C1 segment of cervical spinal cord (tissue), 14 donors: ENCODE data around the gene ITGAE.

Experiments used
- DNase-seq, 14 donors: peaks; one replicate each; lab custom pipeline; 2025; lab: John Stamatoyannopoulos, UW

Gene ITGAE

DNA sequence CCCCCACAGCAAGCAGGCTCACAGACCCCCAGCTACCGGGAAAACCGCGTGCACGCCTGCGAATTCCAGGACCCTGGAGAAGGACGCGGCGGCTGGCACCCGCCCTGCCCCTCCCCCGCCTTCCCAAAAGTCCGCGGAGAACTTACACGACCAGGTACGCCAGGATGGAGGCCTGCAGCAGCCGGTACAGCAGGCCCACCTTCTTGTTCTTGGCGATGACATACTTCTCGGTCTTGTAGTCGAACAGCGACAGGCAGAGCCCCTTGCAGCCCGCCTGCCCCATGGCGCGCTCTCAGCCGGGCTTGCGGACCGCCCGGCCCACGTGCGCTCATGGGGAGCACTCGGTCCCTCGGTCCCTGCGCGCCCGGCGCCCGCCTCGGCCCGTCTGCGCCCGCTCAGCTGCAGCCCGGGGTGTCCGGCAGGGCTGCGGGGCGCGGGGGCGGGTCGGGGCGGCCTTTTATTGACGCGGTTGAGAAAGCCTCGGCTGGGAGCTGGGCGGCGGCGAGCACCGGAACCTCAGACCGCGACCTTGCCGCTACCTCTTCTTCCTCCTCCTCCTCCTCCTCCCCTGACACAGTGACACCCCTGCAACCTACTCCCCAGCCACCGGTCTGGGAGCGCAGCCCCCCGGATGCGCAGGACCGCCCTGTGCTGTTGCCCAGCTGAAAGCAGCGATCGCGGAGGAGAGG lies 105.1 kb downstream of the ITGAE start, which contains the start of gene P2RX5:
Gene P2RX5, minus strand, starts transcription at position 433 of the 689 bp plus-strand sequence. Its CDS starts 150 bp downstream, at position 283.
- peak in 1 of 14 donors; percentile 12 for DNase-seq

DNA sequence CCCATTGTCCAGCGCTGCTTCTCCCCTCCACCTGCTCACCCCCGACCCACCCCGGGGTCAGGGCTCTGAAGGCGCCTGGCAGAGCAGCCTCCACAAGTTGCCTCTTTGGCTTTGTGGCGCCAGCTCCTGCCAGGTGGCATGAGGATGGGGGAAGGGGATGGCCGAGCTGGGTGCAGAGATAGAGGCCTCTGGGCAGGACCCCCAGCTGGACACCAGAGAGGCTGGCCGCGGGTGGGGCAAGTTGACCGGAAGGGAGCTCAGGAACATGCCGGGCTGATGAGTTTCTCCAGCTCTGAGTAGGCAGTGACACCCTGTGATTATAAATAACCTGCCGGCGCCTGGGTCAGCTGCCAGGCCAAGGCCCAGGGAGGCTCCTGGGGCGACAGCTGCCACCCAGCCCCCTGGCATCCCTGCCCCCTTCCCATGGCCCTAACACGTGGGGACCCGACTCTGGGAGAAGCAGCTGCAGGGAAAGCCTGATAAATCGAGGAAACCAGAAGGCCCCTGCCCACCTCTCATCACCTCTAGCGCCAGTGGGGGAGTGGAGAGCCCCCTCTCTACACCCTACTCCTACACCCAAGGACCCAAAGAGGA lies 105.8 kb downstream of the ITGAE start:
- DNase-seq = no peak

DNA sequence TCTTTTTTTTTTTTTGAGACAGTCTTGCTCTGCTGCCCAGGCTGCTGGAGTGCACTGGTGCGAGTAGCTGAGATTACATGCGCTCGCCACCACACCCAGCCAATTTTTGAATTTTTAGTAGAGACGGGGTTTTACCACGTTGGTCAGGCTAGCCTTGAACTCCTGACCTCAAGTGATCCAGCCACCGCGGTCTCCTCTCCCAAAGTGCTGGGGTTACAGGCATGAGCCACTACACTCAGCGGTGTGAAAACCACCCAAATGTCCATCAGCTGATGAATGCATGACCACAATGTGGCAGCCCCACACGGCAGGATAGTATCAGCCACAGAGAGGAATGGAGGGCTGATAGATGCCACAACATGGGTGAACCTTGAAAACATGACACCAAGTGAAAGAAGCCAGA lies 107.2 kb downstream of the ITGAE start:
- no peak for DNase-seq

DNA sequence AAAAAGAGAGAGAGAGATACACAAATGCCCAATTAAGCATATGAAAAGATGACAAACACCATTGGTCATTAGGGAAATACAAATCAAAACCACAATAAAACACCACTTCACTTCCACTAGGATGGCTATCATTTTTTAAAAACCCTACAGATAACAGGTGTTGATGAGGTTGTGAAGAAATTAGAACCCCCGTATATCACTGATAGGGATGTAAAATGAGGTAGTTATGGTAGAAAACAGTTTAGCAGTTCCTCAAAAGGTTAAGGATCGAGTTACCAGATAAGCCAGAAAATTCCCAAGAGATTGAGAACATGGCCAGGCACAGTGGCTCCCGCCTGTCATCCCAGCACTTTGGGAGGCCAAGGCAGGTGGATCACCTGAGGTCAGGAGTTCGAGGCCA lies 107.8 kb downstream of the ITGAE start:
- DNase-seq = no peak

DNA sequence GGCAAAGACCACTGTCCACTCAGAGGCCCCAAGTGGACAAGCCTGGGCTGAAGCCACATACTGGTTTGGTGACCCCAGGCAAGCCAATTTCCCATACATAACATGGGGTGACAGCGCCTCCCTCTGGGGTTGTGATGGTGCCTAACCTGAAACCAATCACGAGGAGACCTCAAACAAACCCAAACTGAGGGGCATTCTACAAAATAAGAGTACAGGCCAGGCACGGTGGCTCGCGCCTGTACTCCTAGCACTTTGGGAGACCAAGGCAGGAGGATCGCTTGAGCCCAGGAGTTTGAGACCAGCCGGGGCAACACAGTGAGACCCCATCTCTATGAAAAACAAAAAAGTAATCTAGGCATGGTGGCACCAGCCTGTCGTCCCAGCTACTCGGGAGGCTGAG lies 108.6 kb downstream of the ITGAE start:
- no peak for DNase-seq

DNA sequence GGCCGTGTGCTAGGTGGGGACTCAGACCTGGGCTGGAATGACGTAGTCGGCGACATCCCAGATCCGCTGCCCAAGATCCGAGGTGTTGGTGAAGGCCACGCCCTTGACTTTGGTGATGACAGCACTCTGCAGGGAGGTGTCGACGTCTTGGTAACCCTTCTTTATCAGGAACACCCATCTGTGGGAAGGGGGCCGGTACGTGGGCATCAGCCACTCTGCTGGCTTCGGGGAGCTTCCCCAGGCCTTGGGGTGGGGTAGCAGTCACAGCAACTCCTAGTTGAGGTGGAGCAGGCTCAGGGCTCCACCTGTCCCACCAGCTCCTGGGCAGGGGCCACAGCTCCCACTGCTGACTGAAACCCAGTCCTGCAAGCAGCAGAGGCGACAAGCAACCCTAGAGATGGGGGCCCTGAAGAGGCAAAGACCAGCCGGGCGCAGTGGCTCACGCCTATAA lies 109.3 kb downstream of the ITGAE start:
- no peak for DNase-seq

DNA sequence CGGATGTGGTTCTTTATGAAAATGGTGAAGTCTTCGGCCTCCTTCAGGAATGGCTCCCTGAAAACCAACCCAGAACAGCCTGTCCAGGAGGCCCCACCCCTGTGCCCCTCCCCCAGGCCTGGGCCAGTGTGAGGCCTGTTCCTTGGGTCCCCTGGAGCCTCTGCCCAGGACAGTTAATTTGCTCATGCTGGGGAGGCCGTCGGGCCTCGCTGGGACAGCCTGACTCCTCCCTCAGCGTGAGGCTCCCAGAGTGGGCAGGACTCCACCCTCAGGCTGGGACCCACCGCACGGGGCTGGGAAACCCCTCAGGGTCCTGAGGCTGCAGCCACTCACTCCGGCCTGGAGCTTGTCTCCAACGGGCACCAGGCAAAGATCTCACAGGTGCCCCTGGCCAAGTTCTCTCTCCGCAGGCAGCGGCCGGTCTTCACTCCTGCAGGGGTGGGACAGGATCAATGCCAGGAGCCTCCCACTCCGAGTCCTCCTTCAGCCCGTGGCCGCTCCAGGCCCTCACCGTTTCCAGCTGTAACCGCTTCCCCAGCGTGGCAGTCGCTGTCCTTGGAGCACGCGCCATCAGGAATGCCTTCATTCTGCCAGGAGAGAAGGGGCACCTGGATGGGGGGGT lies 110.8 kb downstream of the ITGAE start:
- no peak for DNase-seq

DNA sequence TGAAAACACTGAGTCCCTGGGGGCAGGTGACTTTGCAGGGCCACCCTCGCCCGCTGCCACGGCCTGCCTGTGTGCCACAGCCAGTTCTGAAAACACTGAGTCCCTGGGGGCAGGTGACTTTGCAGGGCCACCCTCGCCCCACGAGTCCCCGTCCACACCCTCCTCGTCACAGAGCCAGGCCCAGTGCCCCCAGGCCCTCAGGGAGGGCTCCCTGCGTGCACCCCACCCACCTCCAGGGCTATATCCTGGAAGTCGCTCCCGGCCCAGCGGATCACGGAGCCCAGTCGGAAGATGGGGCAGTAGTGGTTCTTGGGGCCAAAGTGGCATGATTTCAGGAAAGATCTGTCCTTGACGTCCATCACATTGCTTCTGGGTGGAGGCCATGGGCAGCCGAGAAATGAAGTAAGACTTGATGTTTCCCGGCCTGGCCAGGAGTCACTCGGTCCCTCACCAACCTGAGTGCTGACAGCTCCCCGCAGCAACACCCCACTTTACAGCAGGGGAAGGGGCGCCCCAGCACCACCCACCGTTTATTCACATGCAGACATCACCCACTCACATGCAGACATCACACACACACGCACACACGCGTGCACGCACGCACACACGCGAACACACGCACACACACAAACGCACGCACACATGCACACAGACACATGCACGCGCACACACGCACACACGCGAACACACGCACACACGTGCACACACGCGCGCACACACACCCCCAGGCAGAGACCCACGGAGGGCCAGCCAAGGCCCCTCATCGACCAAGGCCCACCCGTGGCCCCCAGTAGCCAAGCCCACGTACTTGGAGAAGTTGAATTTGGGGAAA lies 111.5 kb downstream of the ITGAE start:
- DNase-seq = no peak

DNA sequence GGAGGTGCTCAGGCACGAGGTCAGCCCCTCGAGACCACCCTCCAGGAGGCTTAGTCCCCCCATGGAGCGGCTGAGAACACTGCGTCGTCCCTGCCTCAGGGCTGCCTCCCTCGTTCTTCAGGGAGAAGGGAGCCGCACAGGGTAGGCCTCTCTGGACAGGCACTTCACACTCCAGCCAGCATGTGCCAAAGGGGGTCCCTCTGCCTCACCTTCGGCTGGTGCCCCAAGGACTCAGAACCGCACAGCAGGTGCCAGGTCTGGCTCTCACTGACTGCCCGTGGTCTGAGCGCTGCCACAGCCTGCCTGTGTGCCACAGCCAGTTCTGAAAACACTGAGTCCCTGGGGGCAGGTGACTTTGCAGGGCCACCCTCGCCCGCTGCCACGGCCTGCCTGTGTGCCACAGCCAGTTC lies 112.1 kb downstream of the ITGAE start:
- DNase-seq = no peak

DNA sequence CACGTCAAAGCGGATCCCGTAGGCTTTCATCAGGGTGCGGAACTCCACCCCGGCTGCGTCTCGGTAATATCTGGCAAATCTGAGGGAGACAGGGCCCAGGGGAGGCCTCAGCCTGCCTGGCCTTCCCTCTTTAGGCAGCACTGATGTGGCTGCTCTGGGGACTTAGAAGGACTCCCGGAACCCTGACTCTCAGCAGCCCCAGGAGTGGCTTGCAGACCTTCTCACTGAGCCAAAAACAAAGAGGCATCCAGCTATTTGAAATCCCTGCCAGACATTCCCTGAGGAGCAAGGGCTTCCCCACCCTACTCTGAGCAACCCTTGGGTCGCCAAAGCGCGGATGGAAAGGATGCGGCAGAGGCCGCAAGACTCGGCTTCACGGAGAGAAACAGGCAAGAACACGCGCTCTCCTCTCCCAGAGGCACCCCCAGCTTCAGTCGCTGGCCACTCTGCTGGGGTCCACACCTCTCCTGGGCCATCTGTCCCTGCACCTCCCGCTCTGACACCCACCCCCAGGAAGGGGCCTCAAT lies 112.9 kb downstream of the ITGAE start:
- no peak for DNase-seq

DNA sequence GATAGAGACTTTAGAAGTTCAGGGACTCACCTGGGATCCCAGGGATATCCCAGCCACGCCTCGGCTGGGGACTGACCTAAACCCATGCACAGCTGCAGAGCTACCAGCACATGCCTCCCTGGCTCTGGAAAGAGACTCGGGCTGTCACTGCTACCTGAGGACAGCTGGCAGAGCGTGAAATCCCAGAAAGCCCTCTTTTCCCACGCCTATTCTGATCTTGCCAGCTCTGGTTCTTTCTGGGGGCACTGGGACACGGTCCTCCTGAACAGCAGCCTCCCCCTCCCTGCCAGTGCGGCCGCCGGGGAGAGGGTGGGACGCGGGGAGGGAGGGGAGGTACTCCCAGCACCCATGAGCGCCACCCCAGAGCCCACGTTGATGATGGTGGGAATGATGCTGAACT lies 115.8 kb downstream of the ITGAE start:
- no peak for DNase-seq

DNA sequence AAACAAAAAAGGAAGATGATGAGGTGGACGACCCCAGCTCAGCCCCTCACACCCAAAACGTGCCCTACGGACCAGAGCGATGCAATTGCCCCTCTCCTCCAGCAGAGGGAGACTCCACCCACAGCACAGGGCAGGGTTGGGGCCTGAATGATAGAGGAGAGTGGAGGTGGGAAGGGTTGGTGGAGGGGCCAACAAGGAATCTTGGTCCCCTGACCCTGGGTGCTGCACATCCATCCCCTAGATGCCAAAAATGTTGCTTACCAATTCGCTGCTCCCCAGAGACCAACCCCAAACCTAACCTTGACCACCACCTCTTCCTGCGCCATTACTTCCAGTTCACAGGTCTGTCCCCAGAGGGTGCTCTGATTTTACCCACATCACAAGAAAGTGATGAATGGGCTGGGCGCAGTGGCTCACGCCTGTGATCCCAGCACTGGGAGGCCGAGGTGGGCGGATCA lies 117.9 kb downstream of the ITGAE start:
- no peak for DNase-seq

DNA sequence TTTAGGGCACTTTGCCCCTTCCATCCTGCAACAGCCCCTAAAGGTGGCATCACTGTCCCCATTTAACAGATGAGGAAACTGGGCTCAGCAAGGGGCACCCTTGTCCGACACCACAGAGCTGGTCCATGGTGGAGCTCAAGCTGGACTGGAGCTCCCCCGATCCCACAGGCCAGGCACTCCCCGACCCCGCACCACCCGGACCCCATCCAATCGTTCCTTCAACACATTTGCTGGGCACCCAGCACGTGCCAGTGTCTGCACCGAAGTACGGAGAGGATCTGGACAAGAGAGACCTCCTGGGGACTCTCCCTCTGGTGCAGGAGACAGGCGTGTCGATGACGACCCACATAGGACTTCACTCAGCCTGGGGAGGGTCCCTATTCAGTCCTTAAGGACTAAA lies 119.0 kb downstream of the ITGAE start:
- no peak for DNase-seq

DNA sequence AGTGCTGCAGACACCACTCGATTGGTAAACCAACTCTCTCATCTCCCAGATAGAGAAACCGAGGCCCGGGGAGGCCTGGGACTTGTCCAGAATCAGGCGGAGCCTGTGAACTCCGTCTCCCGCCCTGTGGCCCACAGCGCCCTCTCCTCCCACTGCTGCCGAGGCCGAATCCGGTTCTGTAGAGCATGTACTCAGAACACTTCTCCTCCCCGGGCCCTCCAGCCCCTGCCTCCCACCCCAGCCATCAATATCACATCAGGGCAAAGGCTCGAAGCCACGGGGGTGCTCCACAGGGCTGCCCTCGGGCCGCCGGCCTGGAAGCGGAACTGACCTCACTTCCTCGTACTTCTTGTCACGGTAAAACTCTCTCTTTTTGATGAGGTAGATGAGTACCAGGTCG lies 119.4 kb downstream of the ITGAE start:
- no peak for DNase-seq

DNA sequence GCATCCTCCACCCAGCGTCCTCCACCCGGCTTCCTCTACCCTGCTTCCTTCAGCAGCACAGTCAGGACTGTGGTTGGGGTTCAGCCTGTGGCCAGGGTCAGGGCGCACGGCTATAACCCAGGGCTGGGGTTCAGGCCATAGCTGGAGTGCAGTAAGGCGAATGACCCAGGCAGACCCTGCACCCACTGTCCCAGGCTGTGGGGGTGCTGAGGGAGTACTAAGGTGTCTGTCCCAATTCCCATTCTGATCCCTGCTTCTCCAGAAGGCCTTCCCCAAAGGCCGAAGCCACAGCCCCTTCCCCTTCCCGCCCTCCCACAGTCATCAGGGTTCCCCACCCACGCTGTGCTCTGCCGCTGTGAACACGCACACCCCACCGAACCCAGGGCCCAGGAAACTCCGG lies 119.9 kb downstream of the ITGAE start:
- DNase-seq = no peak

DNA sequence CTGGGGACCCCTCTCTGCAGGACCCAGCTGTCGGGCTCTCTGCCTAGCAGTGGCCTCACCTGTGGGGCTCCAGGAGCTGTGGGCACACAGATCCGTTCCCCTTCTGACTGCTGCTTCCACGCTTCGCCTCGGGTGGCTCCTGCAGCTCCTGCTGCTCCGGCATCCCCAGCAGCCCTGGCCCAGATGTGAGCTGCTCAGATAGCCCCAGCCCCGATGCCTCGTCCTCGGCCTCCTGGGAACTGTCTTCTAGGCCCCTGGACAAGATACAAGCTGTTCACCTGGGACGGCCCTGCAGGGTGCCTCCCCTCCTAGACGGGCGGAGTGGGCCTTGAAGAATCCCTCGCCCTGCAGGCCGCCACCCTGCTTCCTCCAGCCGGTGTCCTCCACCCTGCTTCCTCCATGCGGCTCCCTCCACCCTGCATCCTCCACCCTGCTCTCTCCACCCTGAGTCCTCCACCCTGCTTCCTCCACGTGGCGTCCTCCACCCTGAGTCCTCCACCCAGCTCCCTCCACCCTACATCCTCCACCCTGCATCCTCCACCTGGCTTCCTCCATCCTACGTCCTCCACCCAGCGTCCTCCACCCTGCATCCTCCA lies 121.4 kb downstream of the ITGAE start:
- no peak for DNase-seq

DNA sequence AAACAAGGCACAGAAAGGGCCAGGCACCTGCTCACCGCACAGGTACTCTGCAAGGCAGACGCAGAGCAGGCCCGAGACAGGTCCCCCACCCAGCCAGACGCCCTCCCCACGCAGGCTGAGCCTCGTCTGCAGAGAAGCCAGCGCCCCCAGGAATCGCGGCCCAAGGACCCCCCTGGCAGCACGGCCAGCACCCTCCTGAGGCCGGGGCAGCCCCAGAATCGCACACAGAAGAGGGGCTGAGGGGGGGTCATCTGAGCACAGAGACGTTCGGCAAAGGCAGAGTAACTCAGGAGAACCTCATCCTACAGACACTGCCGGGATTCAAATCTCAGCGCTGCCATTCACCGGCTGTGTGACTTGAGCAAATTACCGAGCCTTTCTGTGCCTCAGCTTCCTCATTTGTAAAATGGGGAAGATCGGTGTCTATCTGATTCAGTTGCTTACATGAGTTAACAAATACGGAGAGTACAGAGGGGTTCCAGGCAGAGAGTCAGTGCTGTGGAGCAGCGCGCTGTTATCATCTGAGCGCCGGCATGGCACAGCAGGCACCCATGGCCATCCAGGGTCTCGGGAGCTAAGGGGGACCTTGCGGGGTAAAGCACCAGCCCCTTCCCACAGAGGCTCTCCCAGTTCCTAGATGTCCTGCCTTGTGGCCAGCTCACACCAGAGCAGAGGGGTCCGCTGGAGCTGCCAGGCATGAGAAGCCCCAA lies 122.0 kb downstream of the ITGAE start:
- no peak for DNase-seq

DNA sequence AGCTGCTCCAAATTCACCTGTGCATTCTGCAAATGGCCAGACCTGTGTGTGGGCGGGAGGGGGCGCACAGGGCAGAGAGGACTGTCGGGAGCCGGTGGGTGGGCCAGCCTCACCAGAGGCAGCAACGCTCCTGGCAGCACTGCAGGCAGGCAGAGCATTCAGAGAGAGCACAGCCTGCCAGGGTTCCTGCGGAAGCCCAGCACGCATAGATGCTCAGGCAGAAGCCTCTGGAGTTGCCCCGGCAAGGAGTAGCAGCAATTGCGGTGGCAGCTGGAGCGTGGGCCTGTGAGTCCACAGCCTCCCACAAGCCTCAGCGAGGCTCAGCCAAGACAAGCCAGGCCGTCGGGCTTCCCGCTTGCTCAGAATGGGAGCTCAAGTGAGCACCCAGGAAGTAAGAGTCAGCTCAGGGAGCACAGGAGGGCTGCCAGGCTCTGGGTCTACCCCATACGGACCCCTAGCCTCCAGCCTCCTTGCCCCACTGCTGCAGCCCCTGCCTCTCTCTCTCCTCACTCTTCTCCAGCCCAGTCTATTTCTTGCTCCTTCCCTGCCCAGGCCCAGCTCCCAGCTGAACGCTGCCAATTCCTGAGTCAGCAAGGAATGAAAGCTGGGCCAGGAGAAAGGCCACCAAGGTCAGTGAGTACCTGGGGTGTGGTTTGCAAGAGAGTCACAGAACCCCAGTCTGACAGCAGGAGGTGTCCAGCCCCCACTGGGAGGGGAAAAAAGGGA lies 122.7 kb downstream of the ITGAE start:
- peak in 1 of 14 donors; percentile 20 for DNase-seq

DNA sequence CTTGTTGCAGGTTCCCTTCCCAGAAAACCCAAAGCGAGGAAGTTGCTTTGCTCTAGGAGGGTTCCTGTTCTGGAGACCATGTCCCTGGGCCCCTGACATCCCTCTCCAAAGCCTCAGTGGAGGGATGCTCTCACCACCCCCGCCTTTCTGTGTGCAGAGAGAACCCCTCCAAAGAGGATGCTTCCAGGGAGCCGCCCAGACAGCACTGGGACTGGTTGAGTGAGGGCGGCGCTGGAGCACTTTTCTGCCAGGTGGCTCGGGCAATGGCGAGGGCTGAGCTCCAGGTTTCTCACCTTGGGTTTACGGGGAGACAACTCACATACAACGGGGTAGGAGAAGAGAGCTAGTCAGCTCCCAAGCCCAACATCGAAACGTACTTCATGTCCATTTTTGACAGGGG lies 125.1 kb downstream of the ITGAE start:
- DNase-seq = no peak

DNA sequence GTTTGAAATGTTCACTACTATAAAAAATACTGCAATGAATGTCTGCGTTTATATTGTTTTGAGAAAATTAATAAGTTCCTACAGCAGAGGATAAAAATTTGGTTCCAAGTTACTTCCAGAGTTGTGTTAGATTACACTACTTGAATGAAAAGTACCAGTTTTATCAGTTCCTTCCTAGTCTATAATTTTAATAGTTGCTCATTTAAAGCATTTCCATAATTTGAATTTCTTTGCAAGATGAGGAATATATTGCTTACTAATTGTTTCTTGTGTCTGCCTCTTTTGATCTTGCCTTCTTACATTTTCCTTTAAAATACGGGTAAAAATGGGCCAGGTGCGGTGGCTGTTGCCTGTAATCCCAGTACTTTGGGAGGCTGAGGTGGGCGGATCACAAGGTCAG lies 128.4 kb downstream of the ITGAE start:
- DNase-seq = no peak
